IPS-NIHi7 (cell line): ENCODE data around the gene SPTBN1.

Experiments used
- DNase-seq: peaks from one replicate; pipeline ENCODE4 v3.0.0; 2012; ENCODE audit warnings: mixed read lengths; ENCODE audit errors: extremely low spot score

SPTBN1 gene

DNA sequence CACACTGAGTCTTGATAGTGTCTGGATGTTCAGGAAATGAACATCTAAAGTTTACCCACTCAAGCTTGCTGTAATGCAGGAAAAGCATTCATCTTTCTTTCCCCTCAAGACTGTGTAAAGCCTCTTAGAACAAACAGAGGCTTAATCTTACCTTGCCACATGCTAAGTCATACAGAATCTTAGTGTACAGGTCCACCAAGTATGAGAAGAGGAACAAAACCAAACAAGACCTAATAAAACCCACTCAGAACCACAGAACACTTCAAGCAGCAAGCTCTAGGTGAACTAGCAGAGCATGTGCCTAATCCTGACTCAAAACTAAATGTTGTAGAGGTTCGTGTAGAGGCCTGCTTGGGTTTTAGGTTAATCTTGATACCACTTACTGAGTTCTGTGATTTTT is 97.6 kb downstream of the SPTBN1 start:
- no peak for DNase-seq

DNA sequence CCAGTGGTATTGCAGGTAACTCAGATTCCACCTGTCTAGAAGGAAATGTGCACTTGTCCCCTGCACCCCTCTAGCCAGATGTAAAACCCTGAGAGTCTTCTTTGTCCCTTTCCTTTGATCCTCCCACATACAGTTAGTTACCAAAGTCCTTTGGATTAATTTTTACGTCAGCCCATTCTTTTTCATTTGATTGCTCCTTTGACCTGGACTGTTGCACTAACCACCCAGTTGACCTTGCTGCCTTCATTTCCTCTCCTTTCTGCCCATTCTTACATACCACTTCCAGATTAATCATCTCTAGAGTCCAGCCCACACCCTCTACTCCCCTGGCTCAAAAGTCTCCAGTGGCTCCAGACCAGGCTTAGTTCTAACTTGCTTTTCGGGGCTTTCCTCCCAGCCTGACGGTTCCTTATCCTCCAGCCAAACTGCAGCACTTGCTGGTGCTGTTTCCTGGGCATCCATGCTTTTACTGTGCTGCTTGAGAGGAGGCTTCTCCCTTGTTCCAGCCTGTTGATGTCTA is 99.3 kb downstream of the SPTBN1 start:
- DNase-seq: no peak

DNA sequence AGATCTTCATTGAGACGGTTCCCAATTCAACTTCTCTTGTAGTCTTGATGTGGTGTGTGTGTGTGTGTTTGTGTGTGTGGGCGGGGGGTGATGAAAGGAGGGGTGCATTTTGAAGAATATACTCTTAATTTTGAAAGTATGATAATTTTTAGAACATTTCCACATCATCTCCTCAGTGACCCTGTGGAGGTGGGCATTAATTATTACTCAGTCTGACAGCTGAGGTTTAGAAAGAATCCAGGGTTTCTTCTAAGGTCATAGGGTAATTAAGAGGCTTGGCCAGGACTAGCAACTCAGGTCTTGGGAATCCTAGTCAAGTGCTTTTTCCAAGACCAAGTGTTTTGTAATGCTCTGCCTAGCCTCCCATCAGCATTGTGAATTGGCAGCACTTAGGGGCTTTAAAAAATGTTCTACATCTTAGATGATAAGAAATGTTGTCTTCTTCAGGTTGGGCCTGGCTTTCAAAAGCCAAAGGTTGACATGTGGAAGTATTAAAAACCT is 100.5 kb downstream of the SPTBN1 start:
- DNase-seq: no peak

DNA sequence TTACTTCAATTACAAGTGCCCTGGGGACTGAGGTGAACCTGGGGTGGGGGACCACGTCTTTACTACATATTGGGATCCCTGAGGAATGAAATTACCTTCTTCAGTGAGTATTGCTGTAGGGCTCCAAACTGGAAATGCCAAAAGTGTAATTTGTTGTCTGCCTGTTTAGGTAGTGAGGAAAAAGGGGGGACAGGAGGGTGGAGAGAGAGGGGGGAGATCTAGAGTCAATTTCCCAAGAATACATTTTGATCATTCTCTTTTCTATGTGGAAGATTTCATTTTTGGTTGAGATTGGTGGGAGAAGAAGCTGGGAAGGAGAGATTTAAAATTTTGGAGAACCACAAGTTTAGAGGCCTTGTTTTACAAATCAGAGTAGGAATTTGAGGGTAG is 101.1 kb downstream of the SPTBN1 start:
- no peak for DNase-seq

DNA sequence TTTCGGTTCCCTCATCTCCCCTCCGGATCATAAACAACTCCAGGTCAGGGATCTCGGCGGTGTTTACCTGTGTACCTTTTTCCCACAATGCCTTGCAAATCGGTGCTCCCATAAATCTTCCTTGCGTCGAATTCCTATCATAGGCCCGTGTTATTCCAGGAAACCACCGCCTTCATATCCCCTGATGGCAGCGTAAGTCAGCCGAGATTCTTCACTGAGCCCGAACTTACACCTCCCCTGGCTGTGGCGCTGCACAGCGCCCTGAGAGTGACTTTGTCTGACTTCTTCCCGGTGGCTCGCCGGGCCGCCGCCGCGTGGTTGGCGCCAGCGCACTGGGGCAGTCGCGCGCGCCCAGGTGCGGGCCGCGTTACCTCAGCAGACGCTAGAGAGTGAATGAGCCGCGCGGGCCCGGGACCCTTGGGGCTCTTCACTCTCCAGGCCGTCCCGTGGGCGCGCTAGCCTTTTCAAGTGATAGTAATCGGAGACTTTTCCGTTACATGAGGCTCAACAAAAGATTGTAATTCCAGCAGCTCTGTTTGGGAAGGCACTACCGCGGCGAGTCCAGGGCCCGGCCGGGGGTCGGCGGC is 101.6 kb downstream of the SPTBN1 start:
- DNase-seq: peak; percentile 45

DNA sequence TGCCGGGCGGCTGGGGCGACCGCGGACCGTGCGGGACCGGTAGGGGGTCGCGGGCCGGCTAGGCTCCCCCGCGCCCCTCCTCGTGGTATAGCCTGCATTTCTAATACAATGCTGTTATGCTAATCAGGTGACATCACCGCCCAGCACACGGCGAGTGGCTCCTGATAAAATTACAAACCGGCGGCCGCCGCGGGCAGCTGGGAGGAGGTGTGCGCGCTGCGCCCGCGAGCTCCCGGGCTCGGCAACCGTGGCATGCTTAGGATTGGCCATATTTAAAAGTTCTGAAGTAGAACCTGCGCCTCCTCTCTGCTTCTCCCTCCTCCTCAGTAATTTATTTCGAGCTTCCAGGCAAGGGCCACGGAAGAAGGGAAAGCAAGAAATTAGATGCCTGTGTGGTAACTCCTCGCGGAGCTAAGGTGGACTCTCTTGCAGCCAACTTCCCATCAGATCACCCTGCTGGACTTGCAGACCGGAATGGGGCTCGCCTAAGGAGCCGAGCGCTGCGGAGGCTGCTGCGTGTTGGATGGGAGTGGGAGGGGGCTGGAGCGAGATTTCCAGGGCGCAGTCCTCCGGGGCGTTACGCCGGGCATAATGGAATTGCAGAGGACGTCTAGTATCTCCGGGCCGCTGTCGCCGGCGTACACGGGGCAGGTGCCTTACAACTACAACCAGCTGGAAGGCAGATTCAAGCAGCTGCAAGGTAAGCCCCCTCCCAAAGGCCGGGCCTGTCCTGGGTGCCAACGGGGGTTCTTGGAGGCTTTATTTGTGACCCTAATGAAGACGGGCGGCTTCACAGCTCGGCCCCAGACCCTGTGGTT is 102.3 kb downstream of the SPTBN1 start:
- DNase-seq: peak; percentile 76

DNA sequence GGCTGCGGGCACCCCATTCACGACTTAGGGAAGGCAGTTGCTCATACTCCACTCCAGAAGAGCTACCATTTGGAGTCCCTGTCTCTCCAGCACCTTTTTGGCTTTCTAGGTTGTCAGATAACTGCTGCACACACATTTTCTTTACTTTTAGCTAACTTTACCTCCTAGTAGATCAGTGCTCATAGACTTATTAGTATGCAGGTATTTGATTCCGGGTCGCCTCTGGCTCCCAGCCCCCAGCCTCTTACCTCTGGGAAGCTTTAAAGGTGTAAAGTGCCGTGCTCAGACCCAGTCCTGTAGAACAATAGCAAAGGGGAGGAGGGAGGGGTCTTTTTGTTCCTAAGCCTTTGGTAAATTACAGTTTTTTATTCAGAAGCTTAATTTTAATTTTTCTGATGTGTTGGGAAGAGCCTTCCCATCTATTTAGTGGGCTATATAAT is 102.9 kb downstream of the SPTBN1 start:
- peak; percentile 48 for DNase-seq

DNA sequence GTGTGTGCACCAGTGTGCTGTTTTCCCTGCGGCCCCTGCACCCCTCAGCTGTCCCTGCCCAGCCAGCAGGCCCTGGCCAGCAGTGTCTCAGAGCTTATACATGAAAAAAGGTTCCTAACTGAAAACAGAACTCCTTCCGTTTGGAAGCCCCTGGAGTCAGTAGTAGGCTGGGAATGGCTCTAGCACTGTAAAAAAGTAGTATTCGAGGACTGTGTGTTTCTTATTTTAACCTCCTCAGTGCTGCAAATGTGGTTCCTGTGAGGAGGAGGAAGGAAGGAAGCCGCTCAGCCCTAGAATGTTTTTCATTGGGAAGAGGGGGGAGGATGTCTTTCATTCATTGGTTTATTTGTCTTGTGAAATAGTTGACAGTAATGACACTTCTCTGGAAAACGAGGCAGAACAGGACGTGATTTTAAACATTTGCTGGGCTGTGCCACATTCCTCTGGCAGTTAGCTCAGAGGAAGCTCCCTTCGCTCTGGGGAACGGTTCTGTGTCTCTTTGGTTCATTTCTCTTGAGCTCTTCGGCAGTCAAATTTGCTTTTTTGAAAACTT is 103.5 kb downstream of the SPTBN1 start:
- no peak for DNase-seq

DNA sequence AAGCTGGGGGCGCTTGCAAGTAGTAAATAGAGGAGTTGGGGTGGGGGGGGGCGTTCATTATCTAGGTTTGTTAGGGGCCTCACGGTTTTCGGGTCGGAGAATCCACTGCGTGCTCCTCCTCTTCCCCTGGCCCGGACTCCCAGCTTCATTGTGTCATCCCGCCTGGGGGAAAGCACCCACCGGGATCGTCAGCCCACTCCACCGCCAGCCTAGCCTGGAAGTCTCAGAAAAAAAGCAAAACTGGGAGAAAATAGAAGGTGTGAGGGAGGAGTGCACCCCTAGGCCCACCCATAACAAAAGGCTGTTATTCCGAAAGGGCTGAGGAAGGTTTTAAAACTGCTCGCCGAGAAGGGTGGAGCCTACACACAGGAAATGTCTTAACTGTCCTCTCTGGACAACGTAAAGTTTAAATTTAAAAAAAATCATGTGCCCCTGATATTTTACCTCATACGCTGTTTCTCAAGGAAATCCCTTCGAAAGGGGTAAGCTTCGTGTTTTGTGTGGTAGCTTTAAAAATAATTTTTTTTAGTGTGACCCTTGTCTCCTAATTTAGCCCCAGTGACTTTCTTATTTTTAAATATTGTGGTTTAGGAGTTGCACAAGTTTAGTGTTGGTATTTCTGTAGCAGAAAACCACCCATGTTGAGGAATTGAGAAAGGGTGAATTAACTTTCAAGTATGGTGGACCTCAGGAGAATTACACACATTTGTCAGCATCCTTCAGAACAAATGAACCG is 104.2 kb downstream of the SPTBN1 start:
- no peak for DNase-seq

DNA sequence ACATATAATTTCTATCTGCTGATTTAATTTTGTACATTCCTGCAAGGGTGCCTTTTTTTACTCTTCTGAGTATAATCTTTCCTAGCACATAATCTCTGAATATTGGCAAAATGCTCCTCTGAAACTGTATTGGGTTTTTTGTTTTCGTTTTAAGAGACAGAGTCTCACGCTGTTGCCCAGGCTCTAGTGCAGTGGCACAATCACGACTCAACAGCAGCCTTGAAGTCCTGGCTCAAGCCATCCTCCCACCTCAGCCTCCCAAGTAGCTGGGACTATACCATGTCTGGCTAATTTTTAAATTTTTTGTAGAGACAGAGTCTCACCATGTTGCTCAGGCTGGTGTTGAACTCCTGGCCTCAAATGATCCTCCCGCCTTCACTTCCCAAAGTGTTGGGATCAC is 104.9 kb downstream of the SPTBN1 start:
- DNase-seq: no peak

DNA sequence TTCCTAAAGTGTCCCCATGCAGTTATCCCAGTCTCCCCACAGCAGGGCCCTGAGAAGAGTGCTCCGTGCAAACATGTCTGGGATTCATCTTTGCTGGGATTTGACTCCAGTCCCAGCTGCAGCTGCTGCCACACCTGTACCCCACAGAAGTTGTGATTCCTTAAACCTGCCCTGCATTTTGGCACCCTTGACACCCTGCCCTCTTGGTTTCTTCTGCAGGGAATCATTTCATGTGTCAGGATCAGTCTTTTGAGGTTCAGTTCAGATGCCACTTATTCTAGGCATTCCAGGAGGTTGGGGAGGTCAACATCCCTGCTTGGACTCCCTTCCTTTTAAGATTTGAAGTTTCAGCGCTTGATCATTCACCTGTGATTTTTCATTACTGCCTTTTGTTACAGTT is 108.3 kb downstream of the SPTBN1 start:
- no peak for DNase-seq

DNA sequence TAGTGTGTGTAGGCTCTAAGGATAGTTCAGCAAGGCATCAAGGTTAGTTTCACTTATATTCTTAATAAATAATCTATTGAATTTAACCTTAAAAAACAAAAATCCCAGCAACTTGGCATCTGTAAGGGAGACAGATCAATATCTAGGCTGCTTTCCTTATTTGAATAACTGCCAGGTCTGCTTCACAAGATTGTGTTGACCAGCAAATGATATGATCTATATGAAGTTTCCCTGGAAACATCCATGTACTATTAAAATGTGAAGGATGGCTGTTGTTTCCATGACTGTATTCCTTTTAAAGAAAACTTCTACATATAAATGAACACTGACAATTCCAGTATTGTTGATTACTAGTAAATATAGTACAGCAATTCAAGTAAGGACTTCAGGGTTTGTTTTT is 109.4 kb downstream of the SPTBN1 start:
- DNase-seq: no peak

DNA sequence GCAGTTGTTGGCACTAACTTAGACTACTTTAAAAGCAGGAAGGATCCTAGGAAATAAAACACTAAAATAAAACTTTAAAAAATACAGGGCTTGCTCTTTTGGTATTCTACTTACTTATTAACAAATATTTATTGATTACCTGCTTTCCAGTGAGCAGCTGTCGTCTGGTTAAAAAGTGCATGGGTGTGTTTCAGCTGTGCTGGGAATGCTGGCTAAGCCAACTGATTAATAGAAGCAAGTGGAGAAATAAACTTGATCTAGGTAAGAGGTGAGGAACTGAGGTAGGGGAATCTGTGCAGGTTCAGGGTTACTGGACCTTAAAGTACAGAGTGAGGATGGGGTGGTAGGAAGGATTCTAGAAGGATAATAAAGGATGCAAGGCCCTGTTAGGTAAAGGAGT is 110.8 kb downstream of the SPTBN1 start:
- DNase-seq: no peak

DNA sequence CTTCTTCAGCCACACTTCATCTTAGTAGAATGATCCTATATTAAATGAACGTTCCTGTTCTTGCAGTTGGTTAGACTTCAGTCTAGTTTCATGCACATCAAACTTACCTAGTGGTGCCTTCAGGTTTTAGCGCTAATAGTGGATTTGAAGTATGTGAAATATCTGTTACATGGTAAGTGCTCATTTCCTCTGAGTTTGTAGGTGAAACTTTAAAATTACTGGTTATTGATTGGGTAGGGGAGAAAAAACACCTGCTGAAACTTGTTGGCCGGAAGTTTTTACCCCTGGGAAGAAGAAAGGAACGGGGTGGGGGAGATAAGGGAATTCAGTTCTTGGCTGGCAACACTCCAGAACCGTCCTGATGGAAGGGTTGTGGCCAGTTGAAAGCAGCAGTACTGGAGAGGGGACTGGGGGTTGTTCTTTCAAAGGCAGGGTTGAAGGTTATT is 112.8 kb downstream of the SPTBN1 start:
- no peak for DNase-seq

DNA sequence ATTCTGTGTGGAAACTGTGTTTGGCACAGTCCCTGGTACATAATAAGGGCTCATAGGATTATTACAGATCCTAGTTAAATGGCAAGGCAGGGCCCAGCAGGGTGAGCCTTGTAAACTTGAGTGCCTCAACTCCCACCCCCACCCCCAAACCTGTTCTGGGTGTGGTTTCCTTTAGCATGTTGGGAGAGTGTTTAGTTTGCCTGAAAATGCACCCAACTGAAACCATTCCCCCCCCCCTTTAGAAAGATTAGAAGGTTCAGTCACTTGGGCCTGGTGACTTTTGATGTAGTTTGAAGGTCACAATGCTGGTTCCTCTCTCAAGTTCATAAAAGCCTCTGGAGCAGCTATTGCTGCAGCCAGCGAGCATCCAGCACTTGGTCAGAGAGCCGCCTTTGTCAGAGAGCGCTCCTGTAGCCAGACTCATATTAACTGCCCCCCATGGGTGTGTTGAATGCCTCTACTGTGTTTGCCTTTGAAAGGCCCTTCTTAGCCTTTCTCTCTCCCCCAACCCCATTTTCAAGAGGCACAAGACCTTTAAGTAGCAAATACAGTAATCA is 113.7 kb downstream of the SPTBN1 start:
- DNase-seq: no peak

DNA sequence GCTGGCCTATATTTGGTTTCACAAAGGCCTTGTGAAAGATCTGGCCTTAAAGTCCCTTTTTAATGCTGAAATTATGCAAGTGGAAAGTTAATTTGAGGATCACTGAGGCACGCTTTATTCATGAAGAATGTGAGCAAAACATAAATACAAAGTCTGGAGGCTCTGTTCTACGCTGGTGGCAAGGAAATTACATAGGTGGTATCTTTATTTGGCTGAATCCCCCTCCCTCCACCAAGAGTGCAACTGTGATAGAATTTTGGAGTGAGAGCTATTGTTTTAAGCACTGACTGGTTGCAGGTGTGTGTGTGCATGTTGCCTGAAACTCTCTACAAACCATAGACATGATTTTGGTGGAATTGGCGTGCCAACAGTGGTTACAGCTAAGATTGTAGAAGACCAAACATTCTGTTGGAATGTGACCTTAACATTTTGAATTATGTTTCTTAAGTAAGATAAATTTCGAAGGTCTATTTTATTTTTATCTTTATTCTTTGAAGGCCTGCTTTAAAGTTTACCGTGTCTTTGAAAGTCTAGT is 114.3 kb downstream of the SPTBN1 start:
- no peak for DNase-seq

DNA sequence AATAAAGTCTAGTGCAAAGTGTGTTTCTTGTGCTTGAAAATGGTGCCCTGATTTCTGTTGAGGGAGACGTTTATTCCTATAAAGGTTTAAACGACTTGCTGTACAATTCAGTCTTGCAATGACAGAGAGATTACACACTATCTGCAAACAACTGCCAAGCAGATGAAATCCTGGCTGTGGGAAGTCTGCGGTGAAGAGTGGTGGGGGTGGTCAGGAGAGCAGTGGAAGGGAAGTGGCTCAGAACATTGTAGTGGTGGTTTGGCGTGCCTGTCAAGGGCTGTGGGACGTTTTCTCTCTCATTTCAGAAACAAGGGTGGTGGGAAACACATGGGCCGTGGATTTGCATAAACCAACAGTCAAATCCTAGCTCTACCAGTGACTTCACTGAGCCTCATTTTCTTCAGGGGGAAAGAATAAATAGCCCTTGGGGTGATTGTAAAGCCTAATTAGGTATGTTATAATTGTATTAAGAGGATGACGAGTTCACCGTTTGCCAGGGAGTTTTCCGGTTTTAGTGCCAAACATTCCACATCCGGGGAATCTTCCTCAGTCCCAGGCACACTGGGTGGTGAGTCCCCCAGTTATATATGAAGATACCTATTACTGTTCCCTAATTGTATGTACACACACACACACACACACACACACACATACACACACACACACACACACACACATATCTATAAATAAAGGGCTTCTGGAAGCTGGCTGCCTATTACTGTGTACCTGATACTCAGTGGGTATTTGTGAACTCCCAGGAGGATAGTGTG is 115.0 kb downstream of the SPTBN1 start:
- no peak for DNase-seq

DNA sequence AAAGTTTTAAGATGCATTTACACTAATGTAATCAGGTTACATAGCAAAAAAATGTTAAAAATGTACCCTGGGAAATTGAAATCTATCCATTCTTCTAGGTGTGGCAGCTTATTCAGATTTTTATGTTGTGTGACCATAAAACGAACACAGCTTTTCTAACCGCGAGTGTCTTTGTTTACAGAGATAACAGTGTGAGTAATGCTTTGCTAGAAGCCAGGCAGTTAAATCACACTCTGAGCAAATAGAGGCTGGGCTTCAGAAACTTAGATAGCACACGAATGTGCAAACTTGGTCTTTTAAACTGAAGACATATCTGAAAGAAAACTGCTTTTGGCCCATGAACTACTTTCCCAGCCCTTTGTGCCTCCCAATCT is 116.1 kb downstream of the SPTBN1 start:
- no peak for DNase-seq

DNA sequence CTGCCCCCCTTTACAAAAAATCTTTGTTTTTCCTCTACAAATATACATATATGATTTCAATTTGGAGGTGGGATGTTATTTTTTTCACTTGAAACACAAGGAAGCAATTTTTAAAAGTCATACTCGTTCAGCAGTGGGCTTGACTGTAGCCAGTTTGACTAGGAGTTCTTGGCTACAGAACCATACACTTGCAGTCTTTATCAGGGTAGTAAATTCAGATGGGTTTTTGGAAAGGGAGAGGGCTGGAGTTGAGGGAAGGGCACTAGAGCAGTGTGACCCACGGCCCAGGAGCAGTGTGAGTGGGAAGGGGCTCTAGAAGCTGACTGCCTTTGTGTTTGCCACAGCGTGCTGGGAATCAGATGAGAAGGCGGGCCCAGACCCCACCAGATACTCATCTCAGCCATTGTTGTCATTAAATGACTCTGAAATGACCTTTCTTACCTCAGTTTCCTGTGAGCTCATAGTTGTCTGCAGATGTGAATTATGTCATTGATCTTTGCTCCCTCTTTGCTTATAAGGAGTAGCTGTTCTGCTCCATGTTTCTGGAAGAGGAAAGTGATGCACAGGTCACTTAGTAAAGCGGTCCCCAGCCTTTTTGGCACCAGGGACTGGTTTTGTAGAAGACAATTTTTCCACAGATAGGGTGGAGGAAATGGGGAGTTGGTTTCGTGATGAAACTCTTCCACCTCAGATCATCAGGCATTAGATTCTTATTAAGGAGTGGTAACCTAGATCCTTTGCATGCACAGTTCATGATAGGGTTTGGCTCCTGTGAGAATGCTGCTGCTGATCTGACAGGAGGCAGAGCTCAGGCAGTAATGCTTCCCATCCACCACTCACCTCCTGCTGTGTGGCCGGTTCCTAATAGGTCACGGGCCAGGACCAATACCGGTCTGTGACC is 116.8 kb downstream of the SPTBN1 start:
- no peak for DNase-seq

DNA sequence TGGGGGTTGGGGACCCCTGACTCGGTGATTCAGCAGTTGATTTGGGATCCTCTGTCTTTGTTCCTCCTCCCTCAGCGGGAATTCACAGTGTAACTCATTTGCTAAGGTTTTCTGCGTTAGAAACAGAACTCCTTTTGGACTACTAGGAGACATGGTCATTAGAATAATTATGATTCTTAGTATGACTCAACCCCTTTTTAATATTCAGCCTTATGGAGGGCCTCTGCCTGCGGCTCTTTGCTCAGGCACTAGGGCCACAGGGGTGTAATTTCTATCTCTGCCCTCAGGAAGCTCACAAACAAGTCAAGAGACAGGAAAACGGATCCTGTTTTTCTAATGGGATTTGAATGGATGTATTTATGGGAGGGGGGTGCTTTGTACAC is 117.4 kb downstream of the SPTBN1 start:
- no peak for DNase-seq
